ENCODE results near the gene RBM8A. TPM values are rescaled to one million over a fixed set of nuclear protein-coding genes. Genes with fewer than 3 reads are reported as not detected.

Gene RBM8A
- total RNA-seq, 4 donors from 2014 or later = 108 to 143 (median 124) TPM

GRCh38 chr1:145918144-145918991 lies 8.9 kb downstream of the RBM8A start, which contains the start of gene PEX11B:
PEX11B (minus strand) TSS chr1:145918717; CDS start chr1:145918688, 29 bp downstream.
- Histone ChIP-seq H3K27me3 (no peaks in the 10 kb centered on the region), H3K9me3 (no peaks in the 10 kb centered on the region), H3K36me3 (peaks cover 0 to 11% of the 10 kb centered on the region in 2 donors), H3K4me1 (peaks cover 17 to 19% of the 10 kb centered on the region in 2 donors), H3K27ac (peak within 1 kb of the TSS; percentile 48 to 96 (median 94)), H3K4me3 (replicated peaks in 1 of 3) (peak within 1 kb of the TSS; percentile 33 to 88 (median 80))
- intact Hi-C loops (cut with DNase I) = loop anchor here (5.0 kb wide), 1 partner anchor 39 kb away; the partner anchor contains the start of gene LIX1L
- WGBS, 2 donors = 0 to 2% methylated on average over 19 to 43 of the region's 51 CpGs
- TF ChIP-seq CTCF (IDR thresholded peaks at IDR 0.05) (no peak), POLR2A (IDR thresholded peaks at IDR 0.05) (peak in 1 of 2 donors; percentile 66)
- peak; percentile 91 to 92 for DNase-seq

- WGBS, 2 donors = 73 to 83% methylated on average over 5 of the region's 5 CpGs
- Histone ChIP-seq H3K27ac (peak overlapping the region in 2 of 3 donors; percentile 94 to 96), H3K4me3 (replicated peaks in 1 of 3) (peak overlapping the region in 2 of 3 donors; percentile 80 to 88), H3K27me3 (no peaks in the 10 kb centered on the region), H3K9me3 (no peaks in the 10 kb centered on the region), H3K4me1 (peaks cover 17 to 19% of the 10 kb centered on the region in 2 donors), H3K36me3 (peaks cover 0 to 11% of the 10 kb centered on the region in 2 donors)
- intact Hi-C loops (cut with DNase I) = loop anchor here (5.0 kb wide), 1 partner anchor 40 kb away; the partner anchor contains the start of gene LIX1L
- no peak for DNase-seq
- TF ChIP-seq CTCF (IDR thresholded peaks at IDR 0.05) (no peak), POLR2A (IDR thresholded peaks at IDR 0.05) (no peak)
These were observed 9.7 kb downstream of the RBM8A start for GRCh38 chr1:145917595-145917994.

GRCh38 chr1:145916745-145917144 lies 10.5 kb downstream of the RBM8A start:
- Histone ChIP-seq H3K27ac (no peak overlapping the region), H3K36me3 (peaks cover 5 to 17% of the 10 kb centered on the region in 2 donors)

GRCh38 chr1:145912128-145912641 lies 15.1 kb downstream of the RBM8A start:
- intact Hi-C loops (cut with DNase I) = no loop called here
- no peak for TF ChIP-seq CTCF (IDR thresholded peaks at IDR 0.05)
- TF ChIP-seq POLR2A (IDR thresholded peaks at IDR 0.05) = no peak
- Histone ChIP-seq H3K4me3 (replicated peaks in 1 of 3) (no peak overlapping the region), H3K36me3 (peaks cover 12 to 29% of the 10 kb centered on the region in 2 donors), H3K27ac (no peak overlapping the region), H3K27me3 (no peaks in the 10 kb centered on the region), H3K9me3 (no peaks in the 10 kb centered on the region), H3K4me1 (peaks cover 3 to 5% of the 10 kb centered on the region in 2 donors)
- DNase-seq = no peak
- 85 to 86% methylated on average over 10 to 11 of the region's 11 CpGs for WGBS, 2 donors

More at GRCh38 chr1:145916745-145917144, 10.5 kb downstream of the RBM8A start:
- H3K9me3 ChIP-seq = no peaks in the 10 kb centered on the region
- intact Hi-C loops (cut with DNase I) = loop anchor here (5.0 kb wide), 1 partner anchor 41 kb away; the partner anchor contains the start of gene LIX1L
- TF ChIP-seq POLR2A (IDR thresholded peaks at IDR 0.05) = no peak
- no peak for TF ChIP-seq CTCF (IDR thresholded peaks at IDR 0.05)
- H3K27me3 ChIP-seq = no peaks in the 10 kb centered on the region
- 80 to 83% methylated on average over 5 of the region's 5 CpGs for WGBS, 2 donors
- no peak overlapping the region for H3K4me3 ChIP-seq (replicated peaks in 1 of 3)
- H3K4me1 ChIP-seq = peaks cover 17 to 19% of the 10 kb centered on the region in 2 donors
- DNase-seq = no peak

Measured in thyroid gland (tissue), 4 donors.